ENCODE measurements around the gene CEP89. TPM values are rescaled to one million over a fixed set of nuclear protein-coding genes. Genes with fewer than 3 reads are reported as not detected.
"Not testable (repeated sequence)": the region's sequence is repeated elsewhere in the genome, so short reads cannot be mapped to it uniquely, and the experiment has no call there.

Gene CEP89
- total RNA-seq, 3 donors from 2014 or later, result 12.6 to 19.0 (median 16.1) TPM

DNA sequence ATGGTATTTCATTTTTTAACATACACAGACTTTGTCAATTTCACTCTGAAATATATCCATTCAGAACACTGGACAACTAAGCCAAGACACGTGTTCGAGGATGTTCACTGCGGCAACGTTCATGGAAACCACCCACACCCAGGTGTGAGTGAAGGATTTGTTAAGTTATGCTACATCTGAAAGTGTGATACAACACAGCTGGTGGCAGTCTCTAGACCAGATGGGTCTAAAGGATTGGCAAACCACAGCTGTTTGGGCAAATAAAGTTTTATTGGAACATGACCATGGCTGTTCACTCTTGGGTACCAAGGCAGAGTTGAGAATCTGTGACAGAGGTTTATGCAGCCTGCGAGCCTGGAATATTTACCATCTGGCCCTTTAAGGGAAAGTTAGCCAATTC, 114.2 kb downstream of the CEP89 start:
- ATAC-seq (no peak), DNase-seq (no peak)
- H3K36me3 ChIP-seq (ENCODE audit: low read depth), result no peaks in the 10 kb centered on the region
- intact Hi-C loops (cut with DNase I, micrococcal nuclease), result no loop called here
- H3K4me1 ChIP-seq (ENCODE audit: low read depth), result no peaks in the 10 kb centered on the region
- no peak overlapping the region for H3K4me3 ChIP-seq
- H3K9me3 ChIP-seq, result no peaks in the 10 kb centered on the region
- TF ChIP-seq, protein P1, sequence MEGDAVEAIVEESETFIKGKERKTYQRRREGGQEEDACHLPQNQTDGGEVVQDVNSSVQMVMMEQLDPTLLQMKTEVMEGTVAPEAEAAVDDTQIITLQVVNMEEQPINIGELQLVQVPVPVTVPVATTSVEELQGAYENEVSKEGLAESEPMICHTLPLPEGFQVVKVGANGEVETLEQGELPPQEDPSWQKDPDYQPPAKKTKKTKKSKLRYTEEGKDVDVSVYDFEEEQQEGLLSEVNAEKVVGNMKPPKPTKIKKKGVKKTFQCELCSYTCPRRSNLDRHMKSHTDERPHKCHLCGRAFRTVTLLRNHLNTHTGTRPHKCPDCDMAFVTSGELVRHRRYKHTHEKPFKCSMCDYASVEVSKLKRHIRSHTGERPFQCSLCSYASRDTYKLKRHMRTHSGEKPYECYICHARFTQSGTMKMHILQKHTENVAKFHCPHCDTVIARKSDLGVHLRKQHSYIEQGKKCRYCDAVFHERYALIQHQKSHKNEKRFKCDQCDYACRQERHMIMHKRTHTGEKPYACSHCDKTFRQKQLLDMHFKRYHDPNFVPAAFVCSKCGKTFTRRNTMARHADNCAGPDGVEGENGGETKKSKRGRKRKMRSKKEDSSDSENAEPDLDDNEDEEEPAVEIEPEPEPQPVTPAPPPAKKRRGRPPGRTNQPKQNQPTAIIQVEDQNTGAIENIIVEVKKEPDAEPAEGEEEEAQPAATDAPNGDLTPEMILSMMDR (IDR thresholded peaks at IDR 0.05), result no peak

DNA sequence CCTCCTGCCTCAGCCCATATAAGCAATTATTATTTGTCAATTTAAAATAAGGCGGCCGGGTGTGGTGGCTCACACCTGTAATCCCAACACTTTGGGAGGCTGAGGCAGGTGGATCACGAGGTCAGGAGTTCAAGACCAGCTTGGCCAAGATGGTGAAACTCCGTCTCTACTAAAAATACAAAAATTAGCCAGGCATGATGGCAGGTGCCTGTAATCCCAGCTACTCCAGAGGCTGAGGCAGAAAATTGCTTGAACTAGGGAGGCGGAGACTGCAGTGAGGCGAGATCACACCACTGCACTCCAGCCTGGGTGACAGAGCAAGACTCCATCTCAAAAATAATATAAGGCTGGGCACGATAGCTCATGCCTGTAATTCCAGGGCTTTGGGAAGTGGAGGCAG, 114.9 kb downstream of the CEP89 start:
- H3K36me3 ChIP-seq (ENCODE audit: low read depth); intact Hi-C loops (cut with DNase I, micrococcal nuclease); H3K4me1 ChIP-seq (ENCODE audit: low read depth); DNase-seq; ATAC-seq; H3K4me3 ChIP-seq; H3K9me3 ChIP-seq: not testable (repeated sequence)

DNA sequence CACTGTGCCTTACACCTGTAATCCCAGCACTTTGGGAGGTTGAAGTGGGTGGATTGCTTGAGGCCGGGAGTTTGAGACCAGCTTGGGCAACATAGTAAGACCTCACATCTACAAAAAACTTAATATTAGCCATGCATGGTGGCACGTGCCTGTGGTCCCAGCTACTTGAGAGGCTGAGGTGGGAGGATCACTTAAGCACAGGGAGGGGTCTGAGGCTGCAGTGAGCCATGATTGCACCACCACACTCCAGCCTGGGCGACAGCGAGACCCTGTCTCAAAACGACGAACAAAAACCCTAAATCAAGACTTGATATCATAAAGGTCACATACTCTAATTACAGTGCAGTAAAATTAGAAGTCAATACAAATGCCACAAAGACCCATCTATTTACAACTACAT, 119.5 kb downstream of the CEP89 start:
- intact Hi-C loops (cut with DNase I, micrococcal nuclease), result no loop called here
- Histone ChIP-seq H3K4me3 (no peak overlapping the region), H3K36me3 (ENCODE audit: low read depth) (no peaks in the 10 kb centered on the region), H3K4me1 (ENCODE audit: low read depth) (no peaks in the 10 kb centered on the region), H3K9me3 (no peaks in the 10 kb centered on the region)
- no peak for ATAC-seq
- no peak for DNase-seq
- TF ChIP-seq, protein P1 (IDR thresholded peaks at IDR 0.05), result no peak

DNA sequence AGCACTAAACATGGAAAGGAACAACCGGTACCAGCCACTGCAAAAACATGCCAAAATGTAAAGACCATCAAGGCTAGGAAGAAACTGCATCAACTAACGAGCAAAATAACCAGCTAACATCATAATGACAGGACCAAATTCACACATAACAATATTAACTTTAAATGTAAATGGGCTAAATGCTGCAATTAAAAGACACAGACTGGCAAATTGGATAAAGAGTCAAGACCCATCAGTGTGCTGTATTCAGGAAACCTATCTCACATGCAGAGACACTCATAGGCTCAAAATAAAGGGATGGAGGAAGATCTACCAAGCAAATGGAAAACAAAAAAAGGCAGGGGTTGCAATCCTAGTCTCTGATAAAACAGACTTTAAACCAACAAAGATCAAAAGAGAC, 123.7 kb downstream of the CEP89 start:
- DNase-seq; H3K4me3 ChIP-seq; H3K4me1 ChIP-seq (ENCODE audit: low read depth); H3K9me3 ChIP-seq; H3K36me3 ChIP-seq (ENCODE audit: low read depth); ATAC-seq; intact Hi-C loops (cut with DNase I, micrococcal nuclease): not testable (repeated sequence)

DNA sequence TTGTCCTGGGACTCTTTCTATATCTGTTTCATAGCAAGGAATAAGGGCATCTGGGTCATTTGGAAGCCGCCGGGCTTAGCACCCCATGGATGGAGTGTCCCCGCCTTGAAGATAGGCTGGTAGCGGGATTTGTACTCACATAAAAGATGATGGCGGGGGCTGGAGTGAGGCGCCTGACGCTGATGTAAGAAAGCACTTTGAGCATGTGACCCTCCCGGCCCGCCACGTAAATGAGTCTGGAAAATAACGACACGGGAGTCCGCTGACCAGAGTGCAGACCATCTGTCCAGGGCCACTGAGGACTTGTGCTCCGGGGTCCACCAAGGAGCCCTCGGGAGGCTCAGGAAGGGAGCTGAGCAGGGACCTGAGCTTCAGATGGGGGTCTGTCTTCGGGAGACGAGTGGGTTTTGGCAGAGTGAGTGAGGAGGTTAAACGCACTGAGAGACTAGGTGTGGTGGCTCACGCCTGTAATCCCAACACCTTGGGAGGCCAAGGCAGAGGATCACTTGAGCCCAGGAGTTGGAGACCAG, 128.0 kb downstream of the CEP89 start:
- intact Hi-C loops (cut with DNase I, micrococcal nuclease), result no loop called here
- TF ChIP-seq, protein P1 (IDR thresholded peaks at IDR 0.05), result no peak
- no peaks in the 10 kb centered on the region for H3K36me3 ChIP-seq (ENCODE audit: low read depth)
- no peak overlapping the region for H3K4me3 ChIP-seq
- peaks cover 10% of the 10 kb centered on the region for H3K9me3 ChIP-seq
- no peak for ATAC-seq
- no peaks in the 10 kb centered on the region for H3K4me1 ChIP-seq (ENCODE audit: low read depth)
- no peak for DNase-seq

DNA sequence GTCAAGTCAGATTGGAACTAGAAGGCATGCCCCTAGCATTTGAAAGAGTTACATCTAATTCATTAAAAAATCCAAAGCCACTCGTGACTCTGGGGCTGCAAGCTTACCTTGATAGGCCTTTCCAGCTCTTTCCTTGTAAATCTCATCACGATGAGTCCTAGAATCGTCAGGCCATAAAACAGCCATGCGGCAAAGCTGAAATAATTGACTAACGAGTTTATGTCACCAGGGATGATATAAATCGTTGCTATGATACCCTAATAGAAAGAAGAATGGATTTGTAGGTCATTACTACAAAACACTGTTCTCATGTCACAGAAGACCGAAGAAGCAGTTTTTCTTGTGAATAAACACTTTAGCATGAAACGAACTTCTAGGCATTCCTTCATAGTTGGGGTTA, 129.7 kb downstream of the CEP89 start:
- peaks cover 10% of the 10 kb centered on the region for H3K9me3 ChIP-seq
- TF ChIP-seq, protein P1 (IDR thresholded peaks at IDR 0.05), result no peak
- H3K36me3 ChIP-seq (ENCODE audit: low read depth), result no peaks in the 10 kb centered on the region
- intact Hi-C loops (cut with DNase I, micrococcal nuclease), result no loop called here
- H3K4me1 ChIP-seq (ENCODE audit: low read depth), result no peaks in the 10 kb centered on the region
- DNase-seq (no peak), ATAC-seq (no peak)
- no peak overlapping the region for H3K4me3 ChIP-seq

DNA sequence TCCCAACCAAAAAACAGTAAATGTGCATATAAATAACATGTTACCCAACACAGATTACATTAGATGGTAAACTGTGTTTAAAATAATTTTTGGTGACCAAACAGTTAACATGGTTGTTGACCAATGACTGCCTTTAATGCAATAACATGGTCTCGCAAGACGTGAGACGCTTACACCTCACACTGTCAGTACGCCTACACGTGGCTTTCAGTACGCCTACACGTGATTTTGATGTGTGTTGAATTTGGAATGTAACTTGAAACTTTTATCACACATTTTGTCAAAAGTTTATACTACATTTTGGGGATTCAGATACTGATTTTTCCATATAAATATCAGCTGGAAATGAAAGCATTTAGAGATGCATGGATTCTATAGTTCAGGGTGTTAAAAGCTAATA, 134.2 kb downstream of the CEP89 start:
- peaks cover 10% of the 10 kb centered on the region for H3K9me3 ChIP-seq
- DNase-seq (no peak), ATAC-seq (no peak)
- H3K36me3 ChIP-seq (ENCODE audit: low read depth), result no peaks in the 10 kb centered on the region
- TF ChIP-seq, protein P1 (IDR thresholded peaks at IDR 0.05), result no peak
- no peaks in the 10 kb centered on the region for H3K4me1 ChIP-seq (ENCODE audit: low read depth)
- H3K4me3 ChIP-seq, result no peak overlapping the region
- intact Hi-C loops (cut with DNase I, micrococcal nuclease), result no loop called here

DNA sequence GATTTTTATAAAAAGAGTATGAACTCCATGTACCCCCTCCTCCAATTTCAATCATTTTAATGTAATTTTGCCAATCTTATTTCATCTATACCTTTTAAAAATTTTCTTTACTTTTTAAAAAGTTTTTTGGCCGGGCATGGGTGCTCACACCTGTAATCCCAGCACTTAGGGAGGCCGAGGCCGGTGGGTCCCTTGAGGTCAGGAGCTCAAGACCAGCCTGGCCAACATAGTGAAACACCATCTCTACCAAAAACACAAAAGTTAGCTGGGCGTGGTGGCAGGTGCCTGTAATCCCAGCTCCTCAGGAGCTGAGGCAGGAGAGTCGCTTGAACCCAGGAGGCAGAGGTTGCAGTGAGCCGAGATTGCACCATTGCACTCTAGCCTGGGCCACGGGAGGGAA, 138.4 kb downstream of the CEP89 start:
- H3K36me3 ChIP-seq (ENCODE audit: low read depth); H3K4me3 ChIP-seq; H3K9me3 ChIP-seq; intact Hi-C loops (cut with DNase I, micrococcal nuclease); H3K4me1 ChIP-seq (ENCODE audit: low read depth); DNase-seq; ATAC-seq: not testable (repeated sequence)

DNA sequence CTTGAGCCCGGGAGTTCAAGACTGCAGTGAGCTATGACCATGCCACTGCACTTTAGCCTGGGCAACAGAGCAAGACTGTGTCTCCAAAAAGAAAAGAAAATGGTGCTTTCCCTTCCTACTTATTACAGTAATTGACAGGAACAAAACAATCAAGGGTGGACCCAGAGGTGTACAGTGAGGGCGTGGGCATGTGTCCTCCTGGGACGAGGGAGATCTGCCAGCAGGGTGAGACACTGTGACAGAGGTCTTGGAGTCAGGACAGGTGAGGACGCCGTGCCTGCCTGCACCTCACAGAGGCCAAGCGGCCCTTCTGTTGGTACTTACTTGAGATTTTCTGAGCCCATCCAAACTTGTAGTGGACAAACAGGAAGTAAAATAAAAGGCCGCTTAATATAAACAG, 138.9 kb downstream of the CEP89 start:
- intact Hi-C loops (cut with DNase I, micrococcal nuclease); H3K9me3 ChIP-seq; H3K36me3 ChIP-seq (ENCODE audit: low read depth); H3K4me1 ChIP-seq (ENCODE audit: low read depth); H3K4me3 ChIP-seq: not testable (repeated sequence)
- ATAC-seq (peak; percentile 63), DNase-seq (peak in 1 of 3 donors; percentile 16)

DNA sequence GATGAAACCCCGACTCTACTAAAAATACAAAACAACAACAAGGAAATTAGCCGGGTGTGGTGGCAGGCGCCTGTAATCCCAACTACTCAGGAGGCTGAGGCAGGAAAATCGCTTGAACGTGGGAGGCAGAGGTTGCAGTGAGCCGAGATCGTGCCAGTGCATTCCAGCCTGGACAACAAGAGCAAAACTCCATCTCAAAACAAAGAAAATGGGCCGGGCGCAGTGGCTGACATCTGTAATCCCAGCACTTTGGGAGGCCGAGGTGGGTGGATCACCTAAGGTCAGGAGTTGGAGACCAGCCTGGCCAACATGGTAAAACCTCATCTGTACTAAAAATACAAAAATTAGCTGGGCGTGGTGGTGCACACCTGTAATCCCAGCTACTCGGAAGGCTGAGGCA, 139.7 kb downstream of the CEP89 start:
- H3K4me1 ChIP-seq (ENCODE audit: low read depth); ATAC-seq; H3K9me3 ChIP-seq; DNase-seq; H3K36me3 ChIP-seq (ENCODE audit: low read depth); intact Hi-C loops (cut with DNase I, micrococcal nuclease); H3K4me3 ChIP-seq: not testable (repeated sequence)
